Large intestine (tissue), 12 donors: Measurements from ENCODE around the gene LTC4S. TPM values are rescaled to one million over a fixed set of nuclear protein-coding genes. Genes with fewer than 3 reads are reported as not detected.
A peak's percentile ranks its signal among the peaks of the same experiment; 100 is the strongest.
"Not testable (repeated sequence)": the region's sequence is repeated elsewhere in the genome, so short reads cannot be mapped to it uniquely, and the experiment has no call there.

Experiments
- DNase-seq, 2 donors: peaks; one replicate each; pipeline versions ENCODE4 v3.0.0 to v3.0.0-alpha.2; 2013
- H3K27ac ChIP-seq: one replicate; pipeline ENCODE4 v1.5.1; 2013; ENCODE audit warnings: low read length
- H3K27me3 ChIP-seq: 2 replicates; pipeline ENCODE4 v1.6.1; 2013; ENCODE audit warnings: low read length; ENCODE audit not compliant: control insufficient read depth, insufficient read depth
- H3K36me3 ChIP-seq: 2 replicates; pipeline ENCODE4 v1.6.1; 2013; ENCODE audit warnings: low read length; ENCODE audit not compliant: control insufficient read depth, insufficient read depth
- H3K4me1 ChIP-seq: one replicate; pipeline ENCODE4 v1.6.1; 2013; ENCODE audit warnings: low read length; ENCODE audit not compliant: control insufficient read depth, insufficient read depth
- H3K4me3 ChIP-seq: one replicate; pipeline ENCODE4 v1.5.1; 2013; ENCODE audit warnings: low read length
- H3K9me3 ChIP-seq: one replicate; pipeline ENCODE4 v1.6.1; 2013; ENCODE audit warnings: mild to moderate bottlenecking, low read depth, low read length, moderate library complexity; ENCODE audit not compliant: control insufficient read depth
- WGBS: methylation state at CpG from one replicate; pipeline ENCODE4 v1.1.5; 2013; ENCODE audit warnings: low lambda C conversion rate; ENCODE audit not compliant: insufficient coverage; 5-methylcytosine and 5-hydroxymethylcytosine counted together
- long read RNA-seq, 11 donors: transcript quantifications; one replicate each; lab custom pipeline, GENCODE V29; 2026
- polyA plus RNA-seq: library from polyadenylated mRNA; unstranded; fragments of 120-200 nt; gene quantifications from one replicate; pipeline ENCODE4 v1.2.1, GENCODE V29; 2013

Gene LTC4S, protein sequence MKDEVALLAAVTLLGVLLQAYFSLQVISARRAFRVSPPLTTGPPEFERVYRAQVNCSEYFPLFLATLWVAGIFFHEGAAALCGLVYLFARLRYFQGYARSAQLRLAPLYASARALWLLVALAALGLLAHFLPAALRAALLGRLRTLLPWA
- polyA plus RNA-seq, result 2.9 TPM
- long read RNA-seq, donor 1, partial matches to known transcripts, result 0 of 2 reads
- long read RNA-seq, donor 1, other reads (novel, unspliced or antisense), result 0 of 2 reads
- long read RNA-seq, donor 2, partial matches to known transcripts, result 0 of 2 reads
- long read RNA-seq, donor 2, other reads (novel, unspliced or antisense), result 0 of 2 reads
- long read RNA-seq, donor 3, partial matches to known transcripts, result 0 of 1 reads
- long read RNA-seq, donor 3, other reads (novel, unspliced or antisense), result 0 of 1 reads
- long read RNA-seq, donor 4, result 0 reads
- long read RNA-seq, donor 5, partial matches to known transcripts, result 0 of 2 reads
- long read RNA-seq, donor 5, other reads (novel, unspliced or antisense), result 0 of 2 reads
- long read RNA-seq, donor 6, partial matches to known transcripts, result 0 of 1 reads
- long read RNA-seq, donor 6, other reads (novel, unspliced or antisense), result 0 of 1 reads
- long read RNA-seq, donor 7, partial matches to known transcripts, result 0 of 1 reads
- long read RNA-seq, donor 7, other reads (novel, unspliced or antisense), result 0 of 1 reads
- long read RNA-seq, donor 8, partial matches to known transcripts, result 0 of 5 reads
- long read RNA-seq, donor 8, other reads (novel, unspliced or antisense), result 0 of 5 reads
- long read RNA-seq, donor 9, partial matches to known transcripts, result 0 of 1 reads
- long read RNA-seq, donor 9, other reads (novel, unspliced or antisense), result 0 of 1 reads
- long read RNA-seq, donor 10, partial matches to known transcripts, result 0 of 1 reads
- long read RNA-seq, donor 10, other reads (novel, unspliced or antisense), result 0 of 1 reads
- long read RNA-seq, donor 11, partial matches to known transcripts, result 0 of 1 reads
- long read RNA-seq, donor 11, other reads (novel, unspliced or antisense), result 0 of 1 reads

DNA sequence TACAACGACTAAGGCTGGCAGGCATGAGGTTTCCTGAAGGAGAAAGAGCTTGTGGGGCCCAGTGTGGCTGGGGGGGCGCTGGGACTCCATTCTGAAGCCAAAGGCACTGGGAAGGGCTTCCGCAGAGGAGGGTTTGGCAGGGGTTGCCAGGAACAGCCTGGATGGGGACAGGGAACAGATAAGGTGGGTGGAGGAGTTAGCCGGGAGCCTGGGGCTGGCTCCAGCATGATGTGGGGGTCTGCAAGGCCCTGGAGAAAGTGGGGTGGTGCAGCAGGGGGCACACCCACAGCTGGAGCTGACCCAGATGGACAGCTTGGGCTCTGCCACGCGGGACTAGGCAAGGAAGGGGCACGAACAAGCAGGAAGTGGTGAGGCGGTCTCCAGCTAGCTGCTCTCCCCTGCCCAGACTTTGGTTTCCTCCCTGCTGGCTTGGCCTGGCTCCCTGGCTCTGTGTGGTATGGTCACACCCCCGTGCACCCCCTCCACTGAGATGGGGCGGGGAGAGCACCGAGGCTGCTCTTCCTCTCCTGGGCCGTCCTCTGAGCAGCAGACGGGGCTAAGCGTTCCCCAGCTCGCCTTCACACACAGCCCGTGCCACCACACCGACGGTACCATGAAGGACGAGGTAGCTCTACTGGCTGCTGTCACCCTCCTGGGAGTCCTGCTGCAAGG lies at the start of gene LTC4S:
Gene LTC4S (plus strand): TSS at position 519 of the 672 bp plus-strand sequence. CDS start 95 bp downstream, at position 614.
- no CpG with 5 or more reads among the region's 19 CpGs for WGBS

DNA sequence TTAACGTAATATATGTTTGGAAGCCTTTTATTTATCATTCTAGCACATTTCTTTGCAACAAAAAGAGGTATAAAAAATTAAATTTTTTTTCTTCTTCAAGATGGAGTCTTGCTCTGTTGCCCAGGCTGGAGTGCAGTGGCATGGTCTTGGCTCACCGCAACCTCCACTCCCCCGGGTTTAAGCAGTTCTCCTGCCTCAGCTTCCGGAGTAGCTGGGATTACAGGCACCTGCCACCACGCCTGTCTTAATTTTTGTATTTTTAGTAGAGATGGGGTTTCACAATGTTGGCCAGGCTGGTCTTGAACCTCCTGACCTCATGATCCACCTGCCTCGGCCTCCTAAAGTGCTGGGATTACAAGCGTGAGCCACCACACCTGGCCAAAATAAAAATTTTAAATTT lies 49.7 kb upstream of the LTC4S start:
- WGBS, result 81% methylated on average over 3 of the region's 7 CpGs
- not testable (repeated sequence) for H3K36me3 ChIP-seq, H3K4me1 ChIP-seq

More for the DNA sequence above, at the start of gene LTC4S:
- no peak for DNase-seq
- no peak within 1 kb of the TSS for H3K4me3 ChIP-seq
- peaks cover 11% of the 10 kb centered on the region for H3K4me1 ChIP-seq
- no peaks in the 10 kb centered on the region for H3K27me3 ChIP-seq
- peaks cover 19% of the 10 kb centered on the region for H3K36me3 ChIP-seq
- peaks cover 4% of the 10 kb centered on the region for H3K9me3 ChIP-seq
- no peak within 1 kb of the TSS for H3K27ac ChIP-seq

DNA sequence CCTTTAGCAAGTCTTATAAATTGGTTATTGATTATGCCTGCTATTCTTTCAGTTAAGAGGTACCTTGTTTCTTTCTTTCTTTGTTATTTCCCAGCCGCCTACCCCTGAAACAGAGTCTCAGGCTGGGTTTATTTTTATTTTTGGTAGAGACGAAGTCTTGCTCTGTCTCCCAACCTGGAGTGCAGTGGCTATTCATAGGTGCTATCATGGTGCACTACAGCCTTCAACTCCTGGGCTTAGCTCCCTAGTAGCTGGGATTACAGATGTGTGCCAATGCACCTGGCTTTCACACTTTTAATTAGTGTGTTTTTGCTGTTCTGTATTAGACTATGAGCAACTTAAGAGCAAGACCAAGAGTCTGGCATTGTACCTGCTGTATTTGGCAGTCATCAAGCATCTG lies 46.9 kb upstream of the LTC4S start:
- no peak overlapping the region for H3K27ac ChIP-seq
- WGBS, result no CpG with 5 or more reads among the region's 2 CpGs
- H3K27me3 ChIP-seq, result no peaks in the 10 kb centered on the region
- H3K4me3 ChIP-seq, result no peak overlapping the region
- H3K36me3 ChIP-seq, result peaks cover 7% of the 10 kb centered on the region
- no peaks in the 10 kb centered on the region for H3K4me1 ChIP-seq
- DNase-seq, result no peak
- H3K9me3 ChIP-seq, result no peaks in the 10 kb centered on the region

More for the DNA sequence above, 49.7 kb upstream of the LTC4S start:
- DNase-seq, H3K9me3 ChIP-seq, H3K27ac ChIP-seq, H3K4me3 ChIP-seq, H3K27me3 ChIP-seq: not testable (repeated sequence)

DNA sequence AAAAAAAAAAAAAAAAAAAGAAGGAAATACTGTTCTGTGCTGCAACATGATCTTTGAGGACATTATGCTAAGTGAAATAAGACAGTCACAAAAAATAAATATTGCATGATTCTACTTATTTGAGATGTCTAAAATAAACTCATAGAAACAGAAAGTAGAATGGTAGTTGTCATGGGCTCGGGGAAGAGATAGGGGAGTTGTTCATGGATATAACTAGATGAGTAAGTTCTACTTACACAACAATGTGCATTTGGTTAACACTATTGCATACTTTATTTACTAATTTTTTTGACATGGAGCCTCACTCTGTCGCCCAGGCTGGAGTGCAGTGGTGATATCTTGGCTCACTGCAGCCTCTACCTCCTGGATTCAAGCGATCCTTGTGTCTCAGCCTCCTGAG lies 46.0 kb upstream of the LTC4S start:
- 88% methylated on average over 2 of the region's 3 CpGs for WGBS
- H3K27me3 ChIP-seq, result no peaks in the 10 kb centered on the region
- no peaks in the 10 kb centered on the region for H3K9me3 ChIP-seq
- H3K4me3 ChIP-seq, result no peak overlapping the region
- H3K36me3 ChIP-seq, result peaks cover 7% of the 10 kb centered on the region
- DNase-seq, result no peak
- H3K27ac ChIP-seq, result no peak overlapping the region
- H3K4me1 ChIP-seq, result no peaks in the 10 kb centered on the region

DNA sequence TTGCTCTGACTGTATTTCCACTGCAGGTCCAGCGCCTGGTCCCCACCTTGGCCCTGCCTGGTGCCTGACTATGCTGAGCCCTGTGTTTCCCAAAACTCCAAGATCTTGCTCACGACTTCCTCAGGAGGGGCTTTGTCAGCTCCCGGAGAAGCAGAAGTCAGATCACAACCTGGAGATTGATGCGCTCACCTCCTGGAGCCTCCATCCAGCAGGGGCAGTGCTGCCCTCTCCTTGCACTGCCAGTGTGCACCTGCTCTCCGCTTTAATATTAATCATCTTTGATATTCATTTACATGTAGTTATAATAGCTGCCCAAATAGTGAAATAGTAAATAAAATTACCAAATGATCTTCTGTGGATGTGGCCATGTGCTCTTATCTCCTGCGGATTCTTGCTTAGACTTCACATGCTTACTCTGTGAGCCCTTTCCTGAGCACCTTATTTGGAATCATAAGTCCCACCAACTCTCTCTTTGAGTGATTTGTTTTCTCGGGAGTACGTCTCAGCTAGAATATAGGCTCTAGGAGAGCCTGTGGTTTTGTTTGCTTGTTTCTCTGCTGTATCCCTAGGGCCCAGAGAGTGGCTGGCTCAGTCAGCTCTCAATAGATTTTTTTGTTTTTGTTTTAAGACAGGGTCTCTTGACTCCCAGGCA lies 43.8 kb upstream of the LTC4S start:
- no peaks in the 10 kb centered on the region for H3K9me3 ChIP-seq
- no peaks in the 10 kb centered on the region for H3K27me3 ChIP-seq
- peaks cover 6% of the 10 kb centered on the region for H3K4me1 ChIP-seq
- peaks cover 7% of the 10 kb centered on the region for H3K36me3 ChIP-seq
- no peak overlapping the region for H3K4me3 ChIP-seq
- no peak for DNase-seq
- no CpG with 5 or more reads among the region's 8 CpGs for WGBS
- no peak overlapping the region for H3K27ac ChIP-seq

DNA sequence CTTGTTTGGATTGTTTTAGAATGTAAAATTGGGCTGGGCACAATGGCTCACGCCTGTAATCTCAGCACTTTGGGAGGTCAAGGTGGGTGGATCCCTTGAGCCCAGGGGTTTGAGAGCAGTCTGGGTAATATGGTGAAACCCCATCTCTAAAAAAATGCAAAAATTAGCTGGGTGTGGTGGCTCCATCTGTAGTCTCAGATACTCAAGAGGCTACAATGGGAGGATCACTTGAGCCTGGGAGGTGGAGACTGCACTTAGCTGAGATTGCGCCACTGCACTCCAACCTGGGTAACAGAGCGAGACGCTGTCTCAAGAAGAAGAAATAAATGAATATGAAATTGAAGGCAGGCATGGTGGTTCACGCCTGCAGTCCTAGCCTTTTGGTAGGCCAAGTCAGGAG lies 39.8 kb upstream of the LTC4S start:
- H3K9me3 ChIP-seq, result no peaks in the 10 kb centered on the region
- H3K27me3 ChIP-seq, result no peaks in the 10 kb centered on the region
- peaks cover 6% of the 10 kb centered on the region for H3K4me1 ChIP-seq
- no peak overlapping the region for H3K4me3 ChIP-seq
- H3K36me3 ChIP-seq, result peaks cover 7% of the 10 kb centered on the region
- no peak for DNase-seq
- no peak overlapping the region for H3K27ac ChIP-seq
- WGBS, result 100% methylated on average over 2 of the region's 5 CpGs

DNA sequence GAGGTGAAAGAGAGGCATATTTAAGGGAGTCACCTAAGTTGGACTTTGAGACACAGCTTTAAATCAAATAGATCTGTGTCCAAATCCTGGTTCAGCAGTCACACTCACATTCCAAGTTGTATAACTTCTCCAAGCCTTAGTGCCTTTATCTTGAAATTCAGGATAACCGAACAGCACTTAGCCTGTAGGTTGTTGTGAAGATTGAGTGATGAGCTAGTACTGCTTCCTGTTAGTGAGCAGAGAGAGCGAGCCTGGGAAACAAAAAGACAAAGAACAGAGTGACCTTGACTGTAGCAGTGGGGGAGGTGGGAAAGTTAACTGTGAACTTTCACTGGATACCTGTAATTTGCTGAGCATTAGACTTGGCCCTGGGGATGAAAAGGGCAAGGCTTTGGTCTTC lies 38.8 kb upstream of the LTC4S start:
- no peaks in the 10 kb centered on the region for H3K9me3 ChIP-seq
- H3K27me3 ChIP-seq, result no peaks in the 10 kb centered on the region
- H3K36me3 ChIP-seq, result peaks cover 3% of the 10 kb centered on the region
- H3K27ac ChIP-seq, result no peak overlapping the region
- H3K4me1 ChIP-seq, result peaks cover 6% of the 10 kb centered on the region
- no peak overlapping the region for H3K4me3 ChIP-seq
- DNase-seq, result peak; percentile 34 to 61
- no CpG with 5 or more reads among the region's 2 CpGs for WGBS

DNA sequence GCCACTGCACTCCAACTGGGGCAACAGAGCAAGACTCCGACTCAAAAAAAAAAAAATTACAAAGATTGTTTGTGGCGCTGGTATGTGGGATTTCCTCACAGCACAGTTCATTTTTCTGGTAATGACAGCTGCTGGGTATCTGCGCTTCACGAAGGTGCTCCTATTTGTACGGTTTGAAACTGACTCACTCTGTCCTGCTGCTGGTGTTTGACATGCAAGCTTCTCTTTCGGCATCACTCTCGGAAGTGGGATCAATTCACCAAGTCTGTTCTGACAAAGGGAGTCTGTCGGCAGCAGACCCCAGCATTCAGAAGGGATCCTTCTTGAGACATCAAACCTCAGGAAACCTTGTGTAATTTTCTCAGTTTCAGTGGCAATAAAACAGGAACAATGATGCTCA lies 34.8 kb upstream of the LTC4S start:
- peaks cover 25% of the 10 kb centered on the region for H3K4me1 ChIP-seq
- WGBS, result 80% methylated on average over 1 of the region's 8 CpGs
- DNase-seq, result no peak

DNA sequence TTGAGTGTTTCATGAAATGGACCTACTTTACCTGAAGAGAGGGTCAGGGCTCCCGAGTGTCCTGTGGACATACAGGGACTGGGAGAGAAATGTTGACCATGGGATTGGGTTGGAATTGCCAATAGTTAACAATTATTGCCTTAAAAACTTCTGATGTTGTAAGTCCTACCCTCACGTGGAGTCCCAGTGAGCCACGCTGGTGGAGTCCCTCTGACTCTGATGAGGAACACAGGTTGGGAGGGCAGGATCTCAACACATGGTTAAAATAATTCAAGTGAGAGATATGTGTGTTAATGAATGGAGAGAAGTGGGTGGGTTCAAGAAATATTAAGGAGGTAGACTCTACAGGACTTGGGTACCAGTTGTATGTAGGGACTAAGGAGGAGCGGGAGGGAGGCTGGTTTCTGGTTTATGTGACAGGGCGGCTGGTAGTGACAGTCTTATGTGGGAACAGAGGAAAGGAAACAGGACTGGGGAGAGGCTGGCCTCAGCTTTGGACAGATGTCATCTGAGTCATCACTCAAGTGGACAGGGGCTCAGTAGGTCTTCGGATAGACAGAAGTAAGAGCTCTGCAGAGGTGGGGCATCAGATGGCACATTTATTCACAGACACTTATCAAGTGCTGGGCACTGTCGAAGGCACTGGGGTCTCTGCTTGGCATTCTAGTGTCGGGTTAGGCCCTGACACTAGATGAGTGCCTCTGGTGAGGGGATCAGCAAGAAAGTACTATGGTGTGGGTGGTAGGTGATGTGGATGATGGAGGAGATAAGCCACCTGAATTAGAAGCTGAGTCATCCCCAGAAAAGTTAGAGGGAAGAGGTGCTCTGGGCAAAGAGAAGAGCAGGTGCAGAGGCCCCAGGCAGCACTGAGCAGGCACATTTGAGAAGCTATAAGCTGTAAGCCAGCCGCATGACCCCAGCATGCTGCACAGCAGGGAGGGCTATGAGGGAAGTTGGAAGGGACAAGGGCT lies 33.9 kb upstream of the LTC4S start:
- 100% methylated on average over 1 of the region's 9 CpGs for WGBS
- Histone ChIP-seq H3K36me3 (peaks cover 3% of the 10 kb centered on the region), H3K4me1 (peaks cover 19% of the 10 kb centered on the region), H3K9me3 (no peaks in the 10 kb centered on the region), H3K4me3 (no peak overlapping the region), H3K27me3 (no peaks in the 10 kb centered on the region), H3K27ac (no peak overlapping the region)
- no peak for DNase-seq

More for the DNA sequence above, 34.8 kb upstream of the LTC4S start:
- no peaks in the 10 kb centered on the region for H3K9me3 ChIP-seq
- H3K4me3 ChIP-seq, result no peak overlapping the region
- peaks cover 3% of the 10 kb centered on the region for H3K36me3 ChIP-seq
- no peak overlapping the region for H3K27ac ChIP-seq
- H3K27me3 ChIP-seq, result no peaks in the 10 kb centered on the region
